Endothelial cell of umbilical vein (primary cell): ENCODE data around the gene ABCG2. TPM values are rescaled to one million over a fixed set of nuclear protein-coding genes. Genes with fewer than 3 reads are reported as not detected.

Experiments used
- BruUV-seq: library from RNA; stranded (reverse); fragments of 400-500 nt; replicated peaks from 2 replicates; lab custom pipeline; 2021; lab: Mats Ljungman, UMichigan
- CTCF ChIA-PET: fragments of 300-600, 350-600 bp; sonication (Branson Sonifier 250); formaldehyde crosslinking; loops from one replicate; lab custom pipeline; 2021; ENCODE audit warnings: antibody characterized with exemption, inconsistent platforms; lab: Charles Lee
- POLR2A ChIA-PET: fragments of 300-600, 350-600 bp; sonication (Branson Sonifier 250); formaldehyde crosslinking; loops from one replicate; lab custom pipeline; 2021; ENCODE audit warnings: antibody characterized with exemption, inconsistent platforms; lab: Charles Lee
- DNase-seq: peaks from one replicate; pipeline ENCODE4 v3.0.0-alpha.2; 2011; ENCODE audit warnings: low read depth, low spot score
- FAIRE-seq: peaks from 2 replicates; lab custom pipeline; 2011; peaks lifted over from hg19 to GRCh38; lab: Jason Lieb, UNC
- H2AFZ ChIP-seq: 2 replicates; pipeline ENCODE4 v1.6.0; 2012; ENCODE audit warnings: low read depth, low read length, control low read depth, inconsistent platforms
- H3K27ac ChIP-seq: 2 replicates; pipeline ENCODE4 v1.5.1; 2011; ENCODE audit warnings: low read depth, mild to moderate bottlenecking, control low read depth, low read length, moderate library complexity; ENCODE audit not compliant: insufficient read depth
- H3K27me3 ChIP-seq, 2 experiments: 2 replicates each; pipeline versions ENCODE4 v1.6.0 to v1.6.1; 2011; ENCODE audit warnings: low read length in 2 of 2, mixed read lengths in 1 of 2; ENCODE audit not compliant: control insufficient read depth in 2 of 2, insufficient read depth in 2 of 2
- H3K36me3 ChIP-seq, 2 experiments: 2 replicates in 1 of 2; 3 replicates in 1 of 2; pipeline ENCODE4 v1.5.1; 2011; ENCODE audit warnings: low read length in 2 of 2, mild to moderate bottlenecking in 1 of 2, moderate library complexity in 1 of 2; ENCODE audit not compliant: control insufficient read depth in 2 of 2, insufficient read depth in 2 of 2; ENCODE audit errors: extremely low read depth in 1 of 2
- H3K4me1 ChIP-seq: 3 replicates; pipeline ENCODE4 v1.5.1; 2011; ENCODE audit warnings: mild to moderate bottlenecking, low read length; ENCODE audit not compliant: control insufficient read depth, insufficient read depth; ENCODE audit errors: extremely low read depth
- H3K4me2 ChIP-seq: 2 replicates; pipeline ENCODE4 v1.6.1; 2011; ENCODE audit warnings: low read length, control low read depth, mixed read lengths; ENCODE audit not compliant: insufficient read depth
- H3K4me3 ChIP-seq, 3 experiments: fragments of 200-600 bp in 1 of 3; sonication (generic), shearing (Covaris generic) in 1 of 3; replicated peaks in 1 of 3; 2 replicates each; pipeline ENCODE4 v1.5.1; 2011 to 2016; ENCODE audit warnings: control low read depth in 3 of 3, low read length in 3 of 3, mild to moderate bottlenecking in 2 of 3, inconsistent platforms in 1 of 3, low read depth in 1 of 3, moderate library complexity in 1 of 3; ENCODE audit not compliant: insufficient read depth in 1 of 3
- H3K79me2 ChIP-seq: 2 replicates; pipeline ENCODE4 v1.6.0; 2012; ENCODE audit warnings: low read length, inconsistent platforms; ENCODE audit not compliant: control insufficient read depth, insufficient read depth
- H3K9ac ChIP-seq: replicated peaks from 2 replicates; pipeline ENCODE3; 2011; ENCODE audit warnings: low read length, control low read depth; ENCODE audit not compliant: insufficient read depth; ENCODE audit errors: extremely low read depth
- H3K9me1 ChIP-seq: replicated peaks from 3 replicates; pipeline ENCODE4 v1.6.0; 2011; ENCODE audit warnings: mild to moderate bottlenecking, low read length; ENCODE audit not compliant: control insufficient read depth, insufficient read depth; ENCODE audit errors: extremely low read depth
- H3K9me3 ChIP-seq: replicated peaks from 2 replicates; pipeline ENCODE4 v1.5.1; 2012; ENCODE audit warnings: low read length, inconsistent platforms; ENCODE audit not compliant: control insufficient read depth, insufficient read depth
- H4K20me1 ChIP-seq: replicated peaks from 2 replicates; pipeline ENCODE3; 2011; ENCODE audit warnings: mild to moderate bottlenecking, low read length; ENCODE audit not compliant: control insufficient read depth, insufficient read depth; ENCODE audit errors: extremely low read depth
- GATA2 ChIP-seq: IDR thresholded peaks from 2 replicates; pipeline ENCODE4 v1.7.0; 2011; ENCODE audit warnings: low read depth, mild to moderate bottlenecking, moderate library complexity, mixed read lengths, low read length; ENCODE audit not compliant: insufficient read length, insufficient read depth
- JUN ChIP-seq: IDR thresholded peaks from 2 replicates; pipeline ENCODE4 v1.6.1; 2011; ENCODE audit warnings: borderline replicate concordance, low read depth; ENCODE audit not compliant: insufficient read length, insufficient read depth
- dilution Hi-C: fragments of 300-500 bp; cut with MboI; formaldehyde crosslinking; loops from one replicate; pipeline ENCODE4 v1.15.0; 2019; ENCODE audit warnings: low sequenced_read_pairs; ENCODE audit not compliant: extremely low pct_ligation_motif_present
- intact Hi-C: fragments of 100-400 bp; cut with micrococcal nuclease; formaldehyde crosslinking; loops from one replicate; pipeline ENCODE4 v1.10.0; 2022
- polyA plus RNA-seq, 4 experiments: library from polyadenylated mRNA; depleted of rRNA in 3 of 4; stranded (reverse) in 3 of 4; unstranded in 1 of 4; fragments of >200 nt; gene quantifications; 2 replicates each; pipeline versions ENCODE4 v1.2.1 to v1.2.3, GENCODE V29; 2011 to 2012; ENCODE audit warnings: missing spikeins in 1 of 4
- small RNA-seq: library from RNA; depleted of rRNA; stranded (forward); fragments of <200 nt; gene quantifications from one replicate; pipeline ENCODE3, GENCODE V24; 2012; ENCODE audit warnings: low replicate concordance, low read depth; ENCODE audit not compliant: insufficient read depth, insufficient read length
- total RNA-seq: library from RNA; stranded (reverse); gene quantifications from 2 replicates; pipeline ENCODE4 v1.2.3, GENCODE V29; 2021

The ABCG2 gene
- total and polyA plus RNA-seq, 2 donors (not counting 3 experiments of a cell fraction or from before 2014, with no cell fraction given) = 3.4 to 5.0 TPM

- no peak overlapping the region for H3K4me2 ChIP-seq
- H3K27ac ChIP-seq = no peak overlapping the region
- FAIRE-seq = peak; percentile 33
- H2AFZ ChIP-seq = no peak overlapping the region
- no peak for DNase-seq
- H4K20me1 ChIP-seq = no peaks in the 10 kb centered on the region
- ChIA-PET POLR2A (interaction anchor here (0.6 kb wide), 1 partner anchor 7 kb away, joined by 6 read pairs; no protein-coding TSS in a partner anchor), CTCF (interaction anchor here (0.6 to 1.0 kb wide), 2 partner anchors 107 to 171 kb away, joined by 3 read pairs; no protein-coding TSS in a partner anchor)
- H3K4me1 ChIP-seq = peaks cover 9% of the 10 kb centered on the region
- H3K36me3 ChIP-seq = peaks cover 21 to 35% of the 10 kb centered on the region in 2 experiments
- H3K79me2 ChIP-seq = no peaks in the 10 kb centered on the region
- H3K9me3 ChIP-seq = no peaks in the 10 kb centered on the region
- BruUV-seq = no TSS peak
- no peaks in the 10 kb centered on the region for H3K9me1 ChIP-seq
- TF ChIP-seq JUN (peak; percentile 19), GATA2 (no peak)
- no peak overlapping the region for H3K4me3 ChIP-seq
- dilution Hi-C loops = no loop called here
- no peaks in the 10 kb centered on the region for H3K27me3 ChIP-seq
- H3K9ac ChIP-seq = no peak overlapping the region
- intact Hi-C loops = no loop called here
Measured at GRCh38 chr4:88040707-88041106, 117.7 kb downstream of the ABCG2 start.

Small RNA genes lying within 50 kb of the gene (small RNA-seq; reads per million reads assigned to genes)
- gene RNU6-818P = not detected
- not detected for gene RNU6ATAC31P

Other genes starting within 250 kb of the ABCG2 start
- not detected in 2 replicates for gene SPP1, start 182.9 kb downstream of the ABCG2 start, total RNA-seq
- gene SPP1, start 182.9 kb downstream of the ABCG2 start, polyA plus RNA-seq = not detected in 2 replicates
- gene PKD2, start 151.0 kb downstream of the ABCG2 start, total RNA-seq = 27.0 and 33.5 TPM in 2 replicates
- 15.2 and 23.1 TPM in 2 replicates for gene PKD2, start 151.0 kb downstream of the ABCG2 start, polyA plus RNA-seq
- 8.6 and 10.4 TPM in 2 replicates for gene PPM1K, start 125.9 kb upstream of the ABCG2 start, total RNA-seq
- 3.7 and 4.0 TPM in 2 replicates for gene PPM1K, start 125.9 kb upstream of the ABCG2 start, polyA plus RNA-seq
- gene HERC6, start 220.2 kb upstream of the ABCG2 start, total RNA-seq = 4.1 and 5.0 TPM in 2 replicates
- gene HERC6, start 220.2 kb upstream of the ABCG2 start, polyA plus RNA-seq = 1.9 and 2.1 TPM in 2 replicates